Ovary (tissue), 9 donors: ENCODE data around the gene PARVA. TPM values are rescaled to one million over a fixed set of nuclear protein-coding genes. Genes with fewer than 3 reads are reported as not detected.

Experiments used
- DNase-seq, 5 donors: peaks; one replicate each; pipeline ENCODE4 v3.0.0-alpha.2; 2019 to 2020
- H3K27ac ChIP-seq, 2 donors: fragments of 200-600 bp; one replicate each; pipeline versions ENCODE4 v1.5.1 to v1.8.0; 2019 to 2022
- H3K27me3 ChIP-seq: fragments of 200-600 bp; one replicate; pipeline ENCODE4 v1.8.0; 2022
- H3K36me3 ChIP-seq: fragments of 200-600 bp; sonication (generic); one replicate; pipeline ENCODE4 v1.5.1; 2019
- H3K4me1 ChIP-seq: one replicate; pipeline ENCODE4 v1.8.1; 2013; ENCODE audit warnings: mild to moderate bottlenecking, moderate library complexity; ENCODE audit not compliant: insufficient read depth
- H3K4me3 ChIP-seq: fragments of 200-600 bp; sonication (generic); one replicate; pipeline ENCODE4 v1.5.1; 2017
- H3K9me3 ChIP-seq, 2 donors: fragments of 200-600 bp in 1 of 2; sonication (generic) in 1 of 2; one replicate each; pipeline versions ENCODE4 v1.5.1 to v1.8.1; 2013 to 2019; ENCODE audit warnings: mild to moderate bottlenecking in 1 of 2, moderate library complexity in 1 of 2
- EP300 ChIP-seq: sonication (generic); formaldehyde crosslinking; IDR thresholded peaks from one replicate; pipeline ENCODE4 v1.6.1; 2017; ENCODE audit warnings: antibody characterized with exemption
- POLR2A ChIP-seq: fragments of 450-650 bp; IDR thresholded peaks from one replicate; pipeline ENCODE4 v1.6.1; 2017; ENCODE audit warnings: antibody characterized with exemption, mild to moderate bottlenecking, moderate library complexity
- WGBS, 3 donors: extraction: QIAGEN DNeasy Blood & Tissue Kit in 1 of 3; methylation state at CpG; one replicate each; pipeline versions ENCODE4 v1.1.5 to v1.1.7; 2013 to 2017; 5-methylcytosine and 5-hydroxymethylcytosine counted together
- intact Hi-C, 4 donors: fragments of 100-400 bp; cut with DNase I; formaldehyde crosslinking; loops; one replicate each; pipeline versions ENCODE4 v1.11.0 to v1.15.1; 2022 to 2023
- polyA plus RNA-seq, 2 donors: library from polyadenylated mRNA; stranded (reverse); fragments of 200-250 nt in 1 of 2; fragments of 350-450 nt in 1 of 2; fragmentation: Illumina TruSeq in 1 of 2; extraction: RNeasy Lipid Tissue Mini Kit (QIAGEN cat#74804) in 1 of 2; gene quantifications; one replicate each; pipeline ENCODE4 v1.2.3, GENCODE V29; 2013 to 2014
- total RNA-seq, 7 donors: library from RNA; depleted of rRNA in 2 of 7; stranded (reverse); fragments of >200 nt in 2 of 7; fragmentation: NEBNext Ultra II Directional in 3 of 7; extraction: Animal tissue kit (Norgen Biotek cat#: 25700) in 3 of 7; gene quantifications; one replicate each; pipeline versions ENCODE4 v1.1.0 to v1.2.4, GENCODE V29; 2016 to 2023
- TF ChIP-seq, protein P1 (sequence below), 3 donors: fragments of 450-650 bp in 2 of 3; fragments of 200-600 bp in 1 of 3; IDR thresholded peaks; one replicate each; pipeline versions ENCODE4 v1.5.1 to v1.8.0; 2016 to 2022; ENCODE audit warnings: antibody characterized with exemption in 3 of 3, mild to moderate bottlenecking in 1 of 3
- donor health status: DM: no; HTN: no; CAD: no; lungs with moderate emphysema.
- donor health status: DM: no; HTN: no; CAD: no.
- donor health status: Bipolar disorder and iron deficiency.
- donor health status: DM: yes; HTN: yes; CAD: no.
- donor health status: DM: no; HTN: no; CAD: no.
- donor health status: DM: yes; HTN: yes; CAD: no.

PARVA gene
- total and polyA plus RNA-seq, 9 donors, result 28.4 to 126 (median 89.8) TPM

DNA sequence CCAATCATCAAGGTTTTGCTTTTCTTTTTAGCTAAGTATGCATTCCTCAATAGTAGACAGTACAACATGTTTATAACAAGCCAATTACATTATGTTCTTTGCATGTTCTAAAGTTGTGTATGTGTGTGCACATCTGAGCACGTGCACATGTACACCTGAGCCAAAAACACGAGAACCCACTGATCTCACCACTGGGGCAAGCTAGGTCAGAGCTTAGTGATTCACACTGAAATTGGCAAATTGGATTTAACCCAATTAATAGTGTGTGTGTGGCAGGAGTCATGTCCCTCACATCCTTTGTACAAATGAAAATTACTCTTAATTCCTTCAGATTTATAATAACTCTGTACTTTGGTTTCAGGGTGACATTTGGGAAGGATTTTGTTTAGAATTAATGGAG is 151.1 kb downstream of the PARVA start:
- DNase-seq, result no peak
- Histone ChIP-seq H3K36me3 (no peaks in the 10 kb centered on the region), H3K9me3 (no peaks in the 10 kb centered on the region), H3K27me3 (no peaks in the 10 kb centered on the region), H3K4me3 (no peak overlapping the region), H3K27ac (no peak overlapping the region), H3K4me1 (no peaks in the 10 kb centered on the region)
- TF ChIP-seq POLR2A (no peak), EP300 (no peak)
- TF ChIP-seq, protein P1, sequence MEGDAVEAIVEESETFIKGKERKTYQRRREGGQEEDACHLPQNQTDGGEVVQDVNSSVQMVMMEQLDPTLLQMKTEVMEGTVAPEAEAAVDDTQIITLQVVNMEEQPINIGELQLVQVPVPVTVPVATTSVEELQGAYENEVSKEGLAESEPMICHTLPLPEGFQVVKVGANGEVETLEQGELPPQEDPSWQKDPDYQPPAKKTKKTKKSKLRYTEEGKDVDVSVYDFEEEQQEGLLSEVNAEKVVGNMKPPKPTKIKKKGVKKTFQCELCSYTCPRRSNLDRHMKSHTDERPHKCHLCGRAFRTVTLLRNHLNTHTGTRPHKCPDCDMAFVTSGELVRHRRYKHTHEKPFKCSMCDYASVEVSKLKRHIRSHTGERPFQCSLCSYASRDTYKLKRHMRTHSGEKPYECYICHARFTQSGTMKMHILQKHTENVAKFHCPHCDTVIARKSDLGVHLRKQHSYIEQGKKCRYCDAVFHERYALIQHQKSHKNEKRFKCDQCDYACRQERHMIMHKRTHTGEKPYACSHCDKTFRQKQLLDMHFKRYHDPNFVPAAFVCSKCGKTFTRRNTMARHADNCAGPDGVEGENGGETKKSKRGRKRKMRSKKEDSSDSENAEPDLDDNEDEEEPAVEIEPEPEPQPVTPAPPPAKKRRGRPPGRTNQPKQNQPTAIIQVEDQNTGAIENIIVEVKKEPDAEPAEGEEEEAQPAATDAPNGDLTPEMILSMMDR (IDR thresholded peaks at IDR 0.05), result no peak
- intact Hi-C loops, result no loop called here
- WGBS, 3 donors, result 75 to 83% (median 78%) methylated on average over 2 of the region's 2 CpGs

DNA sequence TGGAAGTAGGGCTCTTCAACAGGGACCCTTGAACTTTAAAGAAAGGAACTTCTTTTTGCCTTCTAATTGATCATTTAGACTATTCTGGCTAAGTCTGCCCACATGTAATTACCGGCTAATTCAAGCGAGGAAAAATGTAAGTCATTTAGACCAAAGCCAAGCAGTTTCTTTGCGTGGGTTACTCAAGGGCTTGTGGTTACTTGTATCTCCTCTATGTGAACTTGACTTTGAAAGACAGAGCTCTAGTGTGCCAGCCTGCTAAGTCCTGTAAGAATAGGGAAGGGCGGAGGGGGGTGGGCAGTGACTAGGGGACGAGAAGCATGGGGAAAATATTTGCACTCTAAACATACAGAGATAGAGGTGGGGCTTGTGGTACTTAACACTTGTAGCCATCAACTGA is 151.7 kb downstream of the PARVA start:
- DNase-seq, result no peak
- no peaks in the 10 kb centered on the region for H3K27me3 ChIP-seq
- H3K27ac ChIP-seq, result no peak overlapping the region
- no peaks in the 10 kb centered on the region for H3K36me3 ChIP-seq
- H3K4me1 ChIP-seq, result no peaks in the 10 kb centered on the region
- no peaks in the 10 kb centered on the region for H3K9me3 ChIP-seq
- 90 to 93% (median 92%) methylated on average over 5 of the region's 5 CpGs for WGBS, 3 donors
- TF ChIP-seq EP300 (no peak), POLR2A (no peak)
- TF ChIP-seq, protein P1 (IDR thresholded peaks at IDR 0.05), result no peak
- no peak overlapping the region for H3K4me3 ChIP-seq
- intact Hi-C loops, result no loop called here

DNA sequence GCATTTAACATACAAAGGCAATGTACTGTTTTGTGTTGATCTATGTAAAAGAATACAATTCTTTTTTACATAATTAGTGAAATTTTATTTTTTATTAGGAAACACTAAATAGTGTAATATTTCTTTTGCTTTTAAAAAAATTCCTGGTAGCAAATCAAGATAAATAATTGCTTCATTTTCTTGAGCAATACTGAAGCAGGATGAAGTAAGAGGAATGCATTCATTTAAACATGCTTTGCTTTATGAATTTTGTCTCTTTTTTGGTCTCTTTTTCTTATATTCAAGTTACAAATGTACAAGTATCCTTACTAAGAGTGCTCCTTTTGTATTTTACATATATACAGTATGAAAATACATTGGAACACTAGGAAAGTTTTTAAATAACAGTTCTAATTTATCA is 152.4 kb downstream of the PARVA start:
- Histone ChIP-seq H3K9me3 (no peaks in the 10 kb centered on the region), H3K27ac (no peak overlapping the region), H3K27me3 (no peaks in the 10 kb centered on the region), H3K4me1 (no peaks in the 10 kb centered on the region), H3K4me3 (no peak overlapping the region), H3K36me3 (no peaks in the 10 kb centered on the region)
- intact Hi-C loops, result no loop called here
- TF ChIP-seq EP300, result no peak
- TF ChIP-seq POLR2A, result no peak
- TF ChIP-seq, protein P1 (IDR thresholded peaks at IDR 0.05), result no peak
- no peak for DNase-seq

DNA sequence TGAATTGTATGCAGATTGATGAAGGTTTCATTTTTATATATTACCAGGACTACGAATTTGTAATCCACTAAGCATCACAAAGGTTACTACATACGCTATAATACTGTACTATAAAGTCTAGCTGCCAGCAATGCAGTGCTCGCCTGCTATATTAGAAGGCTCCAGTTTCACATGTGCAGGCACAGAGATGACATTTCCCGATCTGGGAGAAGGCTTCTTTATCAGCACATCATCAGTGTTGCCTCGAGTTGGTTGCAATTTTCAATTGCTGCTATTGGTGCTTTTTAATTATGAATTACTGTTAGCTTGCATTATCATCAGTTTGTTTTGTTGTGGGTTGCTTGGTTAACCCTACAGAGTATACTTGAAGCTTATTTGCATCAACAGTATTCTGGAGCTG is 153.6 kb downstream of the PARVA start:
- Histone ChIP-seq H3K36me3 (no peaks in the 10 kb centered on the region), H3K9me3 (no peaks in the 10 kb centered on the region), H3K4me3 (no peak overlapping the region), H3K4me1 (no peaks in the 10 kb centered on the region), H3K27me3 (no peaks in the 10 kb centered on the region), H3K27ac (no peak overlapping the region)
- WGBS, 3 donors, result 81 to 85% (median 82%) methylated on average over 5 of the region's 5 CpGs
- intact Hi-C loops, result no loop called here
- DNase-seq, result no peak
- TF ChIP-seq EP300 (no peak), POLR2A (no peak)
- TF ChIP-seq, protein P1 (IDR thresholded peaks at IDR 0.05), result no peak

DNA sequence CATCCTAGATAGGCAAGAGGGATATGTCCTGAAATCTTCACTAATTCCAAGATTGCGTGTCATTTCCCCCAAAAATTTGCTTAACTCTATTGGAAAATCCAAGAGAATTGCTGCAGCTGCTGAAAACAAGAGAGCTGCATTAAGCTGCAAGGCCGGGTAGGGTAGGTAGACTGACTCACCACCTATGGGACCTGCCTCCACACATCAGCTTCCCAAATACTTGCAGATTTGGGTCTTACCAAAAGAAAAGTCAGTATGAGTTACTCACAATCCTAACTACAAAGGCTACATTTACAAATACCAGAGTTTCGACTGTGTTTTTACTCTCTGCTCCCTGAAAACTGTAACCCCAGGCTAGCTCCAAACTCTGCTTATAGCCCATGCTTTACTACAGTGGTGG is 154.3 kb downstream of the PARVA start:
- Histone ChIP-seq H3K4me3 (no peak overlapping the region), H3K36me3 (no peaks in the 10 kb centered on the region), H3K4me1 (peaks cover 2% of the 10 kb centered on the region), H3K27me3 (no peaks in the 10 kb centered on the region), H3K27ac (no peak overlapping the region), H3K9me3 (no peaks in the 10 kb centered on the region)
- 87 to 95% (median 95%) methylated on average over 3 of the region's 3 CpGs for WGBS, 3 donors
- intact Hi-C loops, result no loop called here
- no peak for DNase-seq
- TF ChIP-seq, protein P1 (IDR thresholded peaks at IDR 0.05), result no peak
- TF ChIP-seq EP300 (no peak), POLR2A (no peak)
